ENCODE measurements around the gene SPRYD7. TPM values are rescaled to one million over a fixed set of nuclear protein-coding genes. Genes with fewer than 3 reads are reported as not detected.

The SPRYD7 gene
- total and polyA plus RNA-seq, 2 of the 8 experiments (the other 6 are each of a cell fraction or from before 2014, with no cell fraction given), result 1.1 to 3.1 TPM

DNA sequence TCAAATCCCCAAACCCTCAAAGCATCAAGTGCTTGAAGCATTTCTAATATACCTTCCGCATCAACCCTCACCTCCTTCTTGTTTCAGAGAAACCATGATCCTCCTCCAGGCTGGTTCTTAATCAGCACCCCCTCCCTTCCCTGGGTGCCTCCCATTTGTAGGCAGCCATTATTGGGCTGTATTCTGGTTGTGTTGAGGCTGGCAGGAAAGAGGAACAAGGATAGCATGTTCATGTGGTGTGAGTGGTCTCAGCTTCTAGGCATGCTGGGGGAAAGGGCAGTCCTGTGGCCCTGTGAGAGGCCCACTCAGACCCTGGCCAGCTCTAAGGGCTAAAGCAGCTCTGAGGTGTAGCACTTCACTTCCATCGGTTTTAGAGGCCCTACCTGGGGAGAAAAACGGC, 41.9 kb upstream of the SPRYD7 start:
- no peaks in the 10 kb centered on the region for H3K4me1 ChIP-seq (replicated peaks in 1 of 4; ENCODE audit: control insufficient read depth in 3 of 4, insufficient read depth in 4 of 4, low read length in 3 of 4)
- no peak overlapping the region for H2BK5ac ChIP-seq (ENCODE audit: low read depth, low read length)
- TF ChIP-seq BCL11A (IDR thresholded peaks at IDR 0.05; ENCODE audit: low read depth in 2 of 2, low read length in 2 of 2) (no peak), CEBPB (IDR thresholded peaks at IDR 0.05; ENCODE audit: low read depth, low read length) (no peak), CHD1 (IDR thresholded peaks at IDR 0.05; ENCODE audit: low read depth, low read length) (no peak)
- no peak overlapping the region for H4K91ac ChIP-seq (replicated peaks; ENCODE audit: insufficient read length, low read length)
- H3K14ac ChIP-seq (ENCODE audit: insufficient read length), result no peak overlapping the region
- H3K4me2 ChIP-seq (ENCODE audit: insufficient read depth in 1 of 2, low read depth in 2 of 2, low read length in 2 of 2), result no peak overlapping the region
- no peaks in the 10 kb centered on the region for H3K79me2 ChIP-seq (ENCODE audit: control insufficient read depth in 1 of 2, insufficient read depth in 2 of 2, low read length in 2 of 2)
- no peaks in the 10 kb centered on the region for H3K23me2 ChIP-seq (ENCODE audit: low read depth, low read length)
- no peaks in the 10 kb centered on the region for H4K20me1 ChIP-seq (replicated peaks in 1 of 2; ENCODE audit: control insufficient read depth in 1 of 2, insufficient read depth in 2 of 2, low read length in 2 of 2)
- DNase-seq (ENCODE audit: low read depth in 1 of 2, low spot score in 2 of 2) (no peak), FAIRE-seq (no peak)
- CTCF ChIA-PET (ENCODE audit: partially characterized antibody), result interaction anchor here (0.5 to 5.9 kb wide), 15 partner anchors 12 to 991 kb away, joined by 3 to 72 read pairs (median 5); partner anchors contain the start of gene TRIM13
- no peak overlapping the region for H2BK20ac ChIP-seq (ENCODE audit: low read length)
- H4K8ac ChIP-seq (ENCODE audit: extremely low read depth, insufficient read depth, low read length), result no peak overlapping the region
- H2BK120ac ChIP-seq (replicated peaks; ENCODE audit: low read depth, low read length), result no peak overlapping the region
- no peak overlapping the region for H2BK15ac ChIP-seq (ENCODE audit: low read length)
- no peak overlapping the region for H3K4ac ChIP-seq (replicated peaks; ENCODE audit: insufficient read length, low read depth, low read length)
- 77% methylated on average over 3 of the region's 3 CpGs; no CpG with 5 or more reads in 1 of the 2 experiments for WGBS, 2 experiments (ENCODE audit: extremely low coverage in 1 of 2, insufficient coverage in 1 of 2, insufficient read length in 1 of 2, insufficient replicate concordance in 2 of 2, low coverage in 1 of 2, low lambda C conversion rate in 2 of 2, missing lambda C conversion rate in 1 of 2)
- H2AK5ac ChIP-seq (ENCODE audit: low read depth, low read length), result no peak overlapping the region
- H3K9me3 ChIP-seq (ENCODE audit: insufficient read depth in 2 of 2, low read depth in 1 of 2, low read length in 1 of 2), result no peaks in the 10 kb centered on the region
- no peak overlapping the region for H3K56ac ChIP-seq (replicated peaks; ENCODE audit: insufficient read length, low read depth, low read length)
- H3K27me3 ChIP-seq (replicated peaks in 1 of 4; ENCODE audit: control insufficient read depth in 3 of 4, extremely low read depth in 1 of 4, insufficient read depth in 3 of 4, low read length in 3 of 4), result no peaks in the 10 kb centered on the region
- H3K79me1 ChIP-seq (ENCODE audit: low read depth, low read length), result no peaks in the 10 kb centered on the region
- POLR2A ChIA-PET (ENCODE audit: partially characterized antibody), result no interaction called here
- no peak overlapping the region for H3K23ac ChIP-seq (ENCODE audit: insufficient read length)
- H3K9ac ChIP-seq (replicated peaks in 1 of 4; ENCODE audit: extremely low read depth in 1 of 4, low read depth in 3 of 4, low read length in 3 of 4), result no peak overlapping the region
- H3K18ac ChIP-seq (ENCODE audit: extremely low read depth, low read length), result no peak overlapping the region
- H2AFZ ChIP-seq (ENCODE audit: low read length), result peak overlapping the region; percentile 71; the same call in 1 of the 2 replicates
- no peaks in the 10 kb centered on the region for H3K36me3 ChIP-seq (ENCODE audit: control insufficient read depth in 2 of 4, insufficient read depth in 4 of 4, low read length in 3 of 4)
- H4K5ac ChIP-seq (ENCODE audit: insufficient read length, low read depth, low read length), result no peak overlapping the region
- H2BK12ac ChIP-seq (ENCODE audit: low read depth, low read length), result no peak overlapping the region
- no peak overlapping the region for H3K4me3 ChIP-seq (ENCODE audit: extremely low read depth in 1 of 4, insufficient read depth in 2 of 4, low read depth in 3 of 4, low read length in 4 of 4)
- H3K27ac ChIP-seq (ENCODE audit: low read depth, low read length), result no peak overlapping the region

Measured in H1 (cell line).